ENCODE measurements around the gene SLC19A1.

SLC19A1 gene

DNA sequence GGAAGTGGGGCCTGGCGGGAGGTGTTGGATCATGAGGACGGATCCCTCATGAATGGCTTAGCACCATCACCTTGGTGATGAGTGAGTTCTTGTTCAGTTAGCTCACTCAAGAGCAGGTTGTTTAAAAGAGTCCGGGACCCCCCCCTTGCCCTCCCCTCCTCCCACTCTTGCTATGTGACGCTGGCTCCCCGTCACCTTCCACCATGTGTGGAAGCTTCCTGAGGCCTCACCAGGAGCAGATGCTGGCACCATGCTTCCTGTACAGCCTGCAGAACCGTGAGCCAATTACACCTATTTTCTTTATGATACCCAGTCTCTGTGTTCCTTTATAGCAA is 3.0 kb upstream of the SLC19A1 start:
- DNase-seq (ENCODE audit: low read depth in 2 of 2): no peak

- no peak for DNase-seq (ENCODE audit: low read depth in 2 of 2)
Observed at GRCh38 chr21:45544449-45545235, 2.4 kb upstream of the SLC19A1 start.

DNA sequence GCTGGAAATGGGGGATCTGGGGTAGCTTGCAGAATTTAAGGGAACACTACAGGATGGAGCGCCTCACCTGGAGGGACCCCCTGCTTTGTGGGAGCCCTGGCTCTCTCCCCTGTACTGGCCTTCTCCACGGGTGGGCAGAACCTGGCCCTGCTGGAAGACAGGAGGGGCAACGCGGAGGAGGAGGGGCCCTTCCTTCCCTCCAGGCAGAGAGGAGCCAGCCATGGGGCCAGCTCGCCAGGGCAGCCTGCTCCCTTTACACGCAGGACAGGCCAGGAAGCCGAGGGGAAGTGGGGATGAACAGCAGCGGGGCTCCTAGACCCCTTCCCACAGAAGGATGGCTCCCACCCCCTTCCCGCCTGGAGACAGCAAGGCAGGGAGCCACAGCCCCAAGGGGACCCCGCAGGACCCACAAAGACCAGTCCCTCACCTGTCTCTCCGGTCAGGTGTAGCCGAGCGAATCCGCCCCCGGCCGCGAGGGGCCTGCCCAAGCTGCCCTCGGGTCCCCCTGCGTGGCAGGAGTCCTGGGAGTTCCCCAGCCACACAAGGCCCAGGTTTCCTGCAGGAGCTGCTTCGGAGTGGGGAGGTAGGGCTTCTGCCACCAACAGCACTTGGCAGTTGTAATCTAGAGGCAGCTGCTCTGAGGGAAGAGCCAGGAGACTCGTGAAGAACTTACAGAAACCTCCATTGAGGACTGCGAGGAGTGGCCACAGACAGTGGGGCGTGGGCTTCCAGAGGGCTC is 1.6 kb upstream of the SLC19A1 start:
- DNase-seq (ENCODE audit: low read depth in 2 of 2): no peak

DNA sequence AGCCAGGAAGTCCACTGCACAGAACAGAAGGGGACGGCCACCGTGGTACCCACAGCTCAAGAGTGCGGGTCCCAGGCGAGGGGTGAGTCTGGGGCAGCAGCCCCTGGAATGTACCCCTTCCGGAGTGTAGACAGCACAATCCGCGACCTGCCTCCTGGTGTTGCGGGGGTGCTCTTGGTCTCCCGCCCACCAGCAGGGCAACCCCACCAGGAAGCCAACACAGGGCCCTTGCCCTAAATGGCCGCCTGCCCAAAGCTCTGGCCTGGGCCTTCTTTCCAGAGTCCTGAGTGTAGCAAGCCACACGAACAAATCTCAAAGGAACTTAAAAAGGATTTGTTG is 1.1 kb upstream of the SLC19A1 start:
- no peak for DNase-seq (ENCODE audit: low read depth in 2 of 2)

DNA sequence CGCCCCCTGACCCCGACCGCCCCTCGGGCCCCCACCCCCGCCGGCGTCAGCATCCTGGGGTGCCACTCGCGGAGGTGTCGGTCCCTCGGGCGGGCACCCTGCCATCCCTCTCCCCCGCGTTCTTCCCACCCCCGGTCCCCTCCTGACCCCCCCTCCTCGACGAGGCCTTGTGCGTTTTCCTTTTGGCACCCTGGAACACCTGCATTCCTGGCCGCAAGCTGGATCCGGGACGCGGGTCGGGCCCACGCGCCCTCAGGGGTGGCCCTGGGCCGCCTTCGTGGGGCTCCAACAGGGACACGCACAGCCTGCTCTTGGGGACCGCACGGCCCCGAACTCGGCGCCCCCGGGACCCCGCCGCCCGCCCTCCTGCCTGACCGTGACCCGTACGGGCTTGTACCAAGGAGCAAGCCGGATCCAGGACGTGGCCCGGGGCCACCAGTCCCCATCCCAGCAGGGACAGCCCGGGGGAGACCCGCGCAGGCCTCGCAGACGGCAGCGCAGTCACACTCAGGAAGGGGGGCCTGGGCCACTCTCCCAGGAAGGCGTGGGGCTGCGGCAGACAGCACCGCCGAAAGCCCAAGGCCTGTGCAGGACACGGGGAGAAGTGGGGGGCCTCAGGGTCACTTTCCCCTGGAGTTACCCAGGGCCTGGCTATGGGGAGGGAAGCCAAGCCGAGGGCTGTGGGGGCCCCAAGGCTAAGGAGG is 579 bp upstream of the SLC19A1 start:
- no peak for DNase-seq (ENCODE audit: low read depth in 2 of 2)

DNA sequence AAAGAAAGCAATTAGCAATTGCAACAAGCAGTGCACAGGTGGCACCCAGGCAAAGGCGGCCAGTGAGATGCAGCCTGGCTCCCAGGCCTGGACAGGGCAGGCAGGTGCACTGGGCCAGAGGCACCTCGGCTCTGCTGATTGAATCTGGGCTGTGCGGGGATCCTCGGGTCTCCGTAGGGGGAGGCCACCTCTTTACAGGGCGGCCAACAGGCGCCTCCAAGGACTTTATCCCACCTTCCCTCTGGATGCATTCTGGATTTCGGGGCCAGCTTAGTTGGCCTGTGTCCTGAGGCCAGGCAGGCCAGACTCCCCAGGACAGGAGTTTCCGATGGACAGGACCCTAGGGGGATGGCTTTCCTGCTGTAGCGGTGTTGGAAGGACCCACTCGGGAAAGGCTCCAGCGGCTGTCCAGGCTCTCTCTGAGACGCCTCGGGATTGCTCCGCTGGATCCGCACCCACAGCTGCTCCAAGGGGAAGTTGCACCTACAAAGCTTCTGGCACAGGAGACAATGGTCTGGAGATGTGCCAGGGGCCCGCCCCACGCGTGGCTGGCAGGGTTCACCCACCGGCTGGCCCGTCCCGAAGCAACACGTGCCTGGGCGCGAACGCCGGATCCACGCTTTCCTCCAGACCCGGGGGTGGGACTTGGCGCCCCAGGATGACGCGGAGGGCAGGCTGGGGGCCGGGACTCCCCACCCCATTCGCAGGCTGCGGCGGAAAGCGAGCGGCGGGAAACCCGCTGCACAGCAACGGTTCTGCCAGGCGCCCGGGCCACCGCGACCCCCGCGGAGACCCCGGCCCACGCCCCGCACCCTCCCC is 810 bp downstream of the SLC19A1 start:
- no peak for DNase-seq (ENCODE audit: low read depth in 2 of 2)

- DNase-seq (ENCODE audit: low read depth in 2 of 2): no peak
Observed at GRCh38 chr21:45540601-45540970, 1.7 kb downstream of the SLC19A1 start.

DNA sequence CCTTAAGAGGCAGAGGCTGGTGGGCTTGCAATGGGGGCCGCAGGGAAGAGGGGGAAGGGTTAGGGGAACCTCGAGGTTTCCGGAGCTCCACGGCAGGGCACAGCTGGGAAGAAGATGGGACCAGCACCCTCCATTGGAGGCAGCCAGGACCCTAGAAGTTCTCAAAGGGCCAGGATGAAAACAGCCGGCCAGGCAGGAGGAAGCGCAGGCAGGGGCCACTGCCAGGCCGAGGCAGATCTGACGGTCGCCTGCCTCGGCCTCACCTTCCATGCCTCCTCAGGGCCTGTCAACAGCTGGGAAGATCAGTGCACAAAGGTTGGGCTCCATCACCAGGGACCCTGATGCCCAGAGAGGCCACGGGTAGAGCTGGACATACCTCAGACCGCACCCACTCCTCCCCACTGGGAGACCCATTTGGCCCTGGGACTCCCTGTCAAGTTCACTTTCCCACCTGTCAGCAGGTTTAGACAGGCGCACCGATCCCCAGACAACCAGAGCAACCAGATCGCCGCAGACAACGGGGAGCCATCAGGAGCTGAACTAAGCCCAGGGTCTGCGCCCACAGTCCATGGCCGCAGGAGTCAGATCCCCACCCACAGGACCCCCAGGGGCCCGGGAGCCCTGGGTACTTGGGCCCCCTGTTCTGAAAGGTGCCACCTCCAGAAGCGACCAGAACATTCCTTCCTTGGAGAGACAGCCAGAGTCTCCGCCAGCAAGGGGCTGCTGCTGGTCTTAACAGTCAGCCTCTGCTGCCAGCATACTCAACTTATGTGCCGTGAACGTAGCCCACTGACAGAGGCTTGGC is 2.2 kb downstream of the SLC19A1 start:
- no peak for DNase-seq (ENCODE audit: low read depth in 2 of 2)

GRCh38 chr21:45539046-45539795 is 3.0 kb downstream of the SLC19A1 start:
- no peak for DNase-seq (ENCODE audit: low read depth in 2 of 2)

GRCh38 chr21:45538381-45539045 is 3.7 kb downstream of the SLC19A1 start:
- DNase-seq (ENCODE audit: low read depth in 2 of 2): no peak

DNA sequence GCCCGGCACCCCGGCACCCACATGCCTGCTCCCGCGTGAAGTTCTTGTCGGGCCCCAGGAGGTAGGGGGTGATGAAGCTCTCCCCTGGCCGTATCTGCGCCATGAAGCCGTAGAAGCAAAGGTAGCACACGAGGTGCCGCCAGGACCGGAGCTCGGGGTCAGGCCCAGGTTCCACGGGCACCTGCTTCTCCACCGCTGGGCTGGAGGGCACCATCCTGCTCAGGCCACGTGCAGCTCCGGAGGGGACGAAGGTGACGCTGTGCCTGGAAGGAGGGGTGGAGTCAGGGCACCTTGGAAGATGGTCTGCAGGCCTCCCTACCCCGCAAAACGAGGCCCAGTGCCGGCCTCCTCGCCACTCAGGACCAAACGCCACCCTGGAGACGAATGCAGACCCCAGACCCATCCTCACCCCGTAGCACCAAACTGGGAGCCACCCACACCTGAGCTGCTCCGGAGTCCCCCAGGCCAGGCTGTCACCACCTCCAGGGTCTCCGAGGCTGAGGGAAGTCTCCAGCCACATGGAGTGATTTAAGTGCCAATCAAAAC is 4.4 kb downstream of the SLC19A1 start:
- no peak for DNase-seq (ENCODE audit: low read depth in 2 of 2)

DNA sequence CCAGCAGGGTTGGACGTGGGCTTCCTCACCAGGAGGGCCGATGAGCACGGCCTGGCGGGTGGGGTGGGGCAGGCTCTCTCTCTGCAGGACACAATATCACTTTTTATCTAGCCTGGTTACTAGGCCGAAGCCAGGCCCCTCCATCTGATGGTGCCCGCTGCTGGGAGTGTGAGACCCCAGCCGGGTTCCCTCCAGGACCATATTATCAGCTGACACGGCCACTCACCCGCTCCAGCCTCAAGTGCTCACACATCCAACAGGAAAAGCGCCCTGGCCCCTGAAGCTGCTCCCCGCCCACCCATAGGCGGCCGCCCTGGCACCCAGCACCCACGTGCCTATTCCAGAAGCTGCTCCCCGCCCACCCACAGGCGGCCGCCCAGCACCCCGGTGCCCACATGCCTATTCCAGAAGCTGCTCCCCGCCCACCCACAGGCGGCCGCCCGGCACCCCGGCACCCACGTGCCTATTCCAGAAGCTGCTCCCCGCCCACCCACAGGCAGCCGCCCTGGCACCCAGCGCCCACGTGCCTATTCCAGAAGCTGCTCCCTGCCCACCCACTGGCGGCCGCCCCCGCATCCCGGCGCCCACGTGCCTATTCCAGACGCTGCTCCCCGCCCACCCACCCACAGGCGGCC is 5.0 kb downstream of the SLC19A1 start:
- DNase-seq (ENCODE audit: low read depth in 2 of 2): no peak

- DNase-seq (ENCODE audit: low read depth in 2 of 2): no peak
Observed at GRCh38 chr21:45536301-45537081, 5.7 kb downstream of the SLC19A1 start.

DNA sequence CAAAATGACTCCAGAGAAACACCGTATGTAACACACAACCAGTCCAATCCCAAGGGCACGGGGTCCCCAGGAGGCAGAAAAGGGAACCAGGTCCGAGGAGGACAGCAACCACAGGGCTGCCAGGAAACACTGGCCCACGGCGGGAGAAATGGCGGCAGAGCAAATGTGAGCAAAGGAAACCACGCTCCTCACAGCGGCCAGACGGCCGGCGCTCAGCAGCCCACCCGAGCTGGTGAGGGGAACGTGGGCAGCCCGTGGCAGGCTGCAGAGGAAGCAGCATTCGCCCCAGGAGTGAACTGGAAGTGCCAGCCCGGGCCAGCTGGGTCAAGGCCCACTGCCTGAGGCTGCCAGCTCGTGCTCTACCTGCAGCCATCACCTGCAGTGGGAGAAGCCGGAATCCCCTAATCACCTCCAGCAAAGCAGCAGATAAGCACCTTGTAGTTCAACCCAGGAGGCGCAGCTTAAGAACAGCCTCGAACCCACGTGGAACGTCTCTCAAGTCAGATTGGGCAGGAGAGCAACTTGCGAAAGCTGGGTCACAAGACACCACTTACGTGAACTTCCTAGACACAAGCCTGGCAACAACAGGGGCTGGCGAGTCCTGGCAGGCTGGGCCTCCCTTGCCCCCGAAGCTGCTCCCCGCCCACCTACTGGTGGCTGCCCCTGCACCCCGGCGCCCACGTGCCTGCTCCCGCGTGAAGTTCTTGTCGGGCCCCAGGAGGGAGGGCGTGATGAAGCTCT is 6.7 kb downstream of the SLC19A1 start:
- DNase-seq (ENCODE audit: low read depth in 2 of 2): no peak

DNA sequence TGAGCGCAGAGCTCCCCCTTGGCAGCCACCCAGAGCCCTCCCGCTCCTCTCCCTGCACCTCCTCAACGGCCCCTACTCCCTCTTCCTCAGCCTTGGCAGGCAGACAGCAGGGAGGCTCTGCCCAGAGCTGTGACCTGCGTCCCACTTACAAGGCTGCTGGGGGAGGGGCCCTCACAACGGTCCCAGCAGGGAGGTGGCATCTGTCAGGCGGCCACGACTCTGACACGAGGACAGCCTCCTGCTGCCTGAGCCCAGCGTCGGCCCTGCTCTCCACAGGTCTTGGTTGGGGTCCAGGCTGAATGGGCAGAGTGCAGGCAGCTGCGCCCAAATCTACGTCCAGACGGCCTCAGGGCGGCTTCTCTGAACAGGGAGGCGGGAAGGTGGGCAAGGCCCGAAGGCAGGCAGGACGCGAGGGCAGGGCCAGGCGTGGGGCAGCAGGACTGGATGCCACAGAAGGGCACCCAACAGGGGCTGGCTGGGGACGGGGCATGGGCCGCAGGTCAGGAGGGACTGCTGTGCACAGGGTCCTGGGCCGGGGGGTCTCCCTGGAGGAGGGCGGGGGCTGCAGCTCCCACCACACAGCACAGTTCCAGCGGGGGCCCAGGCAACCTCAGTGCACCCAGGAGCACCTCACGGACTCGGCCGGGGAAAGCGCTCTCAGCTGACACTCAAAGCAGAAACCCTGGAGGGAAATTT is 7.5 kb downstream of the SLC19A1 start:
- DNase-seq (ENCODE audit: low read depth in 2 of 2): no peak

- no peak for DNase-seq (ENCODE audit: low read depth in 2 of 2)
Observed at GRCh38 chr21:45533846-45534635, 8.2 kb downstream of the SLC19A1 start.

All from fibroblast of skin of left biceps (primary cell).